HepG2 (cell line): ENCODE measurements around the gene ALMS1. TPM values are rescaled to one million over a fixed set of nuclear protein-coding genes. Genes with fewer than 3 reads are reported as not detected.
A peak's percentile ranks its signal among the peaks of the same experiment; 100 is the strongest.

Experiments
- AGO2 ChIP-seq: fragments of 200-400 bp; formaldehyde crosslinking; optimal IDR thresholded peaks from 2 replicates; pipeline ENCODE3; 2017; ENCODE audit warnings: mild to moderate bottlenecking, low read depth, low read length, moderate library complexity
- CHCHD3 ChIP-seq: sonication (generic); formaldehyde crosslinking; IDR thresholded peaks from 2 replicates; pipeline ENCODE4 v1.8.0; 2022; ENCODE audit warnings: mild to moderate bottlenecking, missing genetic modification reagents, moderate library complexity
- DNMT3B ChIP-seq: conservative IDR thresholded peaks from 2 replicates; pipeline ENCODE4 v1.6.1; 2016; ENCODE audit warnings: missing biosample characterization, control low read depth
- EP300 ChIP-seq, 3 experiments: sonication (generic) in 1 of 3; formaldehyde crosslinking in 1 of 3; IDR thresholded peaks; 2 replicates each; pipeline versions ENCODE4 v1.5.1 to v1.6.1; 2011 to 2020; ENCODE audit warnings: low read depth in 2 of 3, low read length in 2 of 3, borderline replicate concordance in 1 of 3, improper control_type of control experiment in 1 of 3, mild to moderate bottlenecking in 1 of 3, missing genetic modification reagents in 1 of 3, moderate library complexity in 1 of 3
- FOXM1 ChIP-seq: sonication (generic); formaldehyde crosslinking; IDR thresholded peaks from 2 replicates; pipeline ENCODE4 v1.5.0; 2020; ENCODE audit warnings: missing genetic modification reagents
- FOXO1 ChIP-seq: sonication (generic); formaldehyde crosslinking; IDR thresholded peaks from 2 replicates; pipeline ENCODE4 v1.4.0; 2020; ENCODE audit warnings: missing genetic modification reagents
- HDAC6 ChIP-seq: fragments of 200-600 bp; sonication (generic); IDR thresholded peaks from 2 replicates; pipeline ENCODE4 v1.7.0; 2017; ENCODE audit warnings: mild to moderate bottlenecking, antibody characterized with exemption, low read length, low read depth
- HNF1B ChIP-seq: sonication (generic); formaldehyde crosslinking; IDR thresholded peaks from 2 replicates; pipeline ENCODE4 v1.5.1; 2020; ENCODE audit warnings: mild to moderate bottlenecking, moderate library complexity, missing genetic modification reagents
- HOXA3 ChIP-seq: sonication (generic); formaldehyde crosslinking; IDR thresholded peaks from 2 replicates; pipeline ENCODE4 v1.5.0; 2020; ENCODE audit warnings: missing genetic modification reagents
- JUNB ChIP-seq: sonication (generic); formaldehyde crosslinking; IDR thresholded peaks from 2 replicates; pipeline ENCODE4 v1.8.0; 2022; ENCODE audit warnings: missing genetic modification reagents, mild to moderate bottlenecking, borderline replicate concordance
- MAFK ChIP-seq, 2 experiments: IDR thresholded peaks in 1 of 2; conservative IDR thresholded peaks in 1 of 2; 2 replicates each; pipeline ENCODE4 v1.6.1; 2011; ENCODE audit warnings: improper control_type of control experiment in 2 of 2, low read length in 2 of 2
- NAIF1 ChIP-seq: sonication (generic); formaldehyde crosslinking; IDR thresholded peaks from 2 replicates; pipeline ENCODE4 v1.5.0; 2020; ENCODE audit warnings: mild to moderate bottlenecking, missing genetic modification reagents, borderline replicate concordance
- NFIB ChIP-seq: sonication (generic); formaldehyde crosslinking; IDR thresholded peaks from 2 replicates; pipeline ENCODE4 v1.9.0; 2021; ENCODE audit warnings: missing genetic modification reagents, mild to moderate bottlenecking, borderline replicate concordance
- PHF20 ChIP-seq: sonication (generic); formaldehyde crosslinking; IDR thresholded peaks from 2 replicates; pipeline ENCODE4 v1.5.0; 2020; ENCODE audit warnings: mild to moderate bottlenecking, missing genetic modification reagents
- RXRA ChIP-seq: sonication (generic); formaldehyde crosslinking; IDR thresholded peaks from 2 replicates; pipeline ENCODE4 v1.5.1; 2020; ENCODE audit warnings: missing genetic modification reagents
- SAP130 ChIP-seq: IDR thresholded peaks from 2 replicates; pipeline ENCODE4 v1.6.1; 2016; ENCODE audit warnings: low read depth
- SCMH1 ChIP-seq: sonication (generic); formaldehyde crosslinking; IDR thresholded peaks from 2 replicates; pipeline ENCODE4 v1.9.0; 2021; ENCODE audit warnings: missing genetic modification reagents, mild to moderate bottlenecking, borderline replicate concordance
- ZNF235 ChIP-seq: sonication (generic); formaldehyde crosslinking; IDR thresholded peaks from 2 replicates; pipeline ENCODE4 v1.8.1; 2023; ENCODE audit warnings: mild to moderate bottlenecking, missing genetic modification reagents, borderline replicate concordance
- ZNF337 ChIP-seq: sonication (generic); formaldehyde crosslinking; IDR thresholded peaks from 2 replicates; pipeline ENCODE4 v1.5.1; 2020; ENCODE audit warnings: missing genetic modification reagents, low read depth, mild to moderate bottlenecking, borderline replicate concordance
- ZNF382 ChIP-seq: sonication (generic); formaldehyde crosslinking; IDR thresholded peaks from 2 replicates; pipeline ENCODE4 v1.5.0; 2020; ENCODE audit warnings: missing genetic modification reagents, mild to moderate bottlenecking, borderline replicate concordance
- ZNF781 ChIP-seq: sonication (generic); formaldehyde crosslinking; IDR thresholded peaks from 2 replicates; pipeline ENCODE4 v1.5.1; 2020; ENCODE audit warnings: borderline replicate concordance, mild to moderate bottlenecking, missing genetic modification reagents; ENCODE audit errors: not compliant biosample characterization
- ZNF841 ChIP-seq: sonication (generic); formaldehyde crosslinking; IDR thresholded peaks from 2 replicates; pipeline ENCODE4 v1.8.1; 2023; ENCODE audit warnings: missing genetic modification reagents, borderline replicate concordance
- polyA plus RNA-seq, 8 experiments: library from polyadenylated mRNA; depleted of rRNA in 3 of 8; stranded (reverse) in 7 of 8; unstranded in 1 of 8; fragments of >200 nt; fragmentation: Illumina TruSeq in 4 of 8; extraction: Trizol in 4 of 8; gene quantifications; 2 replicates each; pipeline versions ENCODE4 v1.2.1 to v1.2.3, GENCODE V29; 2011 to 2016; ENCODE audit warnings: low read depth in 4 of 8, missing spikeins in 1 of 8, mixed read lengths in 1 of 8; ENCODE audit not compliant: insufficient read depth in 1 of 8
- total RNA-seq, 5 experiments: library from RNA; depleted of rRNA; stranded (reverse); fragments of >200 nt; fragmentation: Illumina TruSeq; extraction: Trizol; gene quantifications; 2 replicates each; pipeline ENCODE4 v1.2.3, GENCODE V29; 2016; ENCODE audit warnings: low read depth in 1 of 5
- TF ChIP-seq, protein P1 (sequence below): sonication (generic); formaldehyde crosslinking; IDR thresholded peaks from 2 replicates; pipeline ENCODE4 v1.5.0; 2020; ENCODE audit warnings: mild to moderate bottlenecking, missing genetic modification reagents
- TF ChIP-seq, protein P2 (sequence below): sonication (generic); formaldehyde crosslinking; IDR thresholded peaks from 2 replicates; pipeline ENCODE4 v1.8.1; 2022; ENCODE audit warnings: mild to moderate bottlenecking, missing genetic modification reagents

ALMS1 gene
- total and polyA plus RNA-seq, 2 of the 13 experiments (the other 11 are each of a cell fraction or from before 2014, with no cell fraction given): 12.9 to 21.2 TPM

GRCh38 chr2:73385504-73386341 lies at the start of gene ALMS1 (continued):
- TF ChIP-seq NFIB: no peak
- peak; percentile 90 for TF ChIP-seq CHCHD3 (CRISPR knock-in tag)
- TF ChIP-seq MAFK (conservative IDR thresholded peaks at IDR 0.05 in 1 of 2, IDR thresholded peaks at IDR 0.05 in 1 of 2; ENCODE audit: low read length in 2 of 2): no peak
- TF ChIP-seq SCMH1: no peak
- no peak for TF ChIP-seq ZNF841 (CRISPR knock-in tag)
- peak; percentile 48; the same call in 1 of the 2 replicates for TF ChIP-seq FOXO1
- TF ChIP-seq JUNB (CRISPR knock-in tag): no peak
- TF ChIP-seq HDAC6: no peak
- TF ChIP-seq, protein P1, sequence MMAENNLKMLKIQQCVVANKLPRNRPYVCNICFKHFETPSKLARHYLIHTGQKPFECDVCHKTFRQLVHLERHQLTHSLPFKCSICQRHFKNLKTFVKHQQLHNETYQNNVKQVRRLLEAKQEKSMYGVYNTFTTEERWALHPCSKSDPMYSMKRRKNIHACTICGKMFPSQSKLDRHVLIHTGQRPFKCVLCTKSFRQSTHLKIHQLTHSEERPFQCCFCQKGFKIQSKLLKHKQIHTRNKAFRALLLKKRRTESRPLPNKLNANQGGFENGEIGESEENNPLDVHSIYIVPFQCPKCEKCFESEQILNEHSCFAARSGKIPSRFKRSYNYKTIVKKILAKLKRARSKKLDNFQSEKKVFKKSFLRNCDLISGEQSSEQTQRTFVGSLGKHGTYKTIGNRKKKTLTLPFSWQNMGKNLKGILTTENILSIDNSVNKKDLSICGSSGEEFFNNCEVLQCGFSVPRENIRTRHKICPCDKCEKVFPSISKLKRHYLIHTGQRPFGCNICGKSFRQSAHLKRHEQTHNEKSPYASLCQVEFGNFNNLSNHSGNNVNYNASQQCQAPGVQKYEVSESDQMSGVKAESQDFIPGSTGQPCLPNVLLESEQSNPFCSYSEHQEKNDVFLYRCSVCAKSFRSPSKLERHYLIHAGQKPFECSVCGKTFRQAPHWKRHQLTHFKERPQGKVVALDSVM (CRISPR knock-in tag): peak; percentile 89
- no peak for TF ChIP-seq ZNF337 (CRISPR knock-in tag)
- TF ChIP-seq FOXM1 (CRISPR knock-in tag): no peak
- TF ChIP-seq SAP130: peak; percentile 97
- TF ChIP-seq DNMT3B (CRISPR knock-in tag): no peak; the same call in 1 of the 2 replicates
- TF ChIP-seq RXRA (CRISPR knock-in tag): peak; percentile 64; the same call in 1 of the 2 replicates
- TF ChIP-seq HNF1B: peak; percentile 78; the same call in 1 of the 2 replicates
- TF ChIP-seq, protein P2, sequence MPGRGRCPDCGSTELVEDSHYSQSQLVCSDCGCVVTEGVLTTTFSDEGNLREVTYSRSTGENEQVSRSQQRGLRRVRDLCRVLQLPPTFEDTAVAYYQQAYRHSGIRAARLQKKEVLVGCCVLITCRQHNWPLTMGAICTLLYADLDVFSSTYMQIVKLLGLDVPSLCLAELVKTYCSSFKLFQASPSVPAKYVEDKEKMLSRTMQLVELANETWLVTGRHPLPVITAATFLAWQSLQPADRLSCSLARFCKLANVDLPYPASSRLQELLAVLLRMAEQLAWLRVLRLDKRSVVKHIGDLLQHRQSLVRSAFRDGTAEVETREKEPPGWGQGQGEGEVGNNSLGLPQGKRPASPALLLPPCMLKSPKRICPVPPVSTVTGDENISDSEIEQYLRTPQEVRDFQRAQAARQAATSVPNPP (CRISPR knock-in tag): no peak
- peak; percentile 83; the same call in 1 of the 2 replicates for TF ChIP-seq ZNF235 (CRISPR knock-in tag)
- peak; percentile 44 for TF ChIP-seq HOXA3 (CRISPR knock-in tag)
- peak; percentile 61 for TF ChIP-seq AGO2
- no peak for TF ChIP-seq ZNF382 (CRISPR knock-in tag)
- TF ChIP-seq ZNF781 (CRISPR knock-in tag): peak; percentile 33
- TF ChIP-seq NAIF1 (CRISPR knock-in tag): peak; percentile 80
- TF ChIP-seq PHF20 (CRISPR knock-in tag): peak; percentile 76
- peak in 1 of 2 experiments; percentile 34; a peak in 1 of 4 replicates for TF ChIP-seq EP300 (IDR thresholded peaks at IDR 0.05; ENCODE audit: low read depth in 2 of 2, low read length in 2 of 2)
- 0 out of 2 replicates have a peak, but pooled peaks have one; percentile 28 for TF ChIP-seq EP300 (CRISPR knock-in tag; IDR thresholded peaks at IDR 0.05; ENCODE audit: borderline replicate concordance)
